K562 (cell line): ENCODE data around the gene APBA2. TPM values are rescaled to one million over a fixed set of nuclear protein-coding genes. Genes with fewer than 3 reads are reported as not detected.

ENCODE experiments used
- ATAC-seq: fragments of 200-7000 bp; cut with Tn5 transposase; 3 replicates; pipeline ENCODE4 v1.9.1; 2020; ENCODE audit warnings: moderate library complexity
- BruUV-seq: library from RNA; stranded (reverse); fragments of 400-500 nt; replicated peaks from 2 replicates; lab custom pipeline; 2021; lab: Mats Ljungman, UMichigan
- CTCF ChIA-PET: fragments of 300-600 bp; formaldehyde crosslinking; extraction: SDS; loops from one replicate; lab custom pipeline; 2021; ENCODE audit warnings: low intra/inter-chr PET ratio; lab: Yijun Ruan, JAX
- POLR2A ChIA-PET: fragments of 300-600, 350-650 bp; sonication (Branson Sonifier 250); formaldehyde crosslinking; extraction: SDS; loops from one replicate; lab custom pipeline; 2021; ENCODE audit warnings: antibody characterized with exemption, inconsistent platforms; lab: Yijun Ruan, JAX
- DNase-seq, 4 experiments: peaks; one replicate each; pipeline versions ENCODE4 v3.0.0 to v3.0.0-alpha.2; 2011 to 2018; ENCODE audit warnings: low spot score in 3 of 4, mixed read lengths in 3 of 4; ENCODE audit errors: extremely low read depth in 1 of 4
- FAIRE-seq: peaks from 2 replicates; lab custom pipeline; 2011; peaks lifted over from hg19 to GRCh38; lab: Jason Lieb, UNC
- H2AFZ ChIP-seq: 2 replicates; pipeline ENCODE4 v1.6.0; 2011; ENCODE audit warnings: low read depth, low read length, control low read depth, inconsistent platforms
- H3K27ac ChIP-seq: fragments of 200-600 bp; 3 replicates; pipeline ENCODE4 v1.8.0; 2011; ENCODE audit warnings: low read depth, mild to moderate bottlenecking, control low read depth, inconsistent platforms, low read length, moderate library complexity, mixed read lengths; ENCODE audit errors: extremely low read depth
- H3K27me3 ChIP-seq, 2 experiments: fragments of 300-600 bp in 1 of 2; 2 replicates in 1 of 2; 3 replicates in 1 of 2; pipeline versions ENCODE4 v1.6.0 to v1.8.0; 2011; ENCODE audit warnings: inconsistent platforms in 2 of 2, low read length in 2 of 2, mild to moderate bottlenecking in 1 of 2, mixed read lengths in 1 of 2, moderate library complexity in 1 of 2; ENCODE audit not compliant: control insufficient read depth in 2 of 2, insufficient read depth in 2 of 2
- H3K36me3 ChIP-seq: fragments of 300-600 bp; 3 replicates; pipeline ENCODE4 v1.8.0; 2011; ENCODE audit warnings: mild to moderate bottlenecking, low read length, inconsistent platforms; ENCODE audit not compliant: control insufficient read depth, insufficient read depth
- H3K4me1 ChIP-seq, 2 experiments: fragments of 200-600 bp in 1 of 2; replicated peaks in 1 of 2; 2 replicates in 1 of 2; 3 replicates in 1 of 2; pipeline versions ENCODE4 v1.5.1 to v1.8.0; 2011; ENCODE audit warnings: inconsistent platforms in 2 of 2, low read length in 2 of 2, mild to moderate bottlenecking in 1 of 2, mixed read lengths in 1 of 2, moderate library complexity in 1 of 2; ENCODE audit not compliant: control insufficient read depth in 2 of 2, insufficient read depth in 2 of 2
- H3K4me2 ChIP-seq: 2 replicates; pipeline ENCODE4 v1.6.1; 2011; ENCODE audit warnings: low read length, control low read depth, inconsistent platforms, mixed read lengths; ENCODE audit not compliant: insufficient read depth
- H3K4me3 ChIP-seq: fragments of 200-600 bp; sonication (generic), shearing (Covaris generic); 2 replicates; pipeline ENCODE4 v1.5.1; 2016; ENCODE audit warnings: control low read depth, inconsistent platforms
- H3K79me2 ChIP-seq: fragments of 200-600 bp; 3 replicates; pipeline ENCODE4 v1.8.0; 2011; ENCODE audit warnings: low read length, inconsistent platforms; ENCODE audit not compliant: control insufficient read depth, insufficient read depth
- H3K9ac ChIP-seq, 2 experiments: 2 replicates each; pipeline versions ENCODE4 v1.6.0 to v1.6.1; 2011; ENCODE audit warnings: low read depth in 2 of 2, low read length in 2 of 2, control low read depth in 1 of 2, inconsistent platforms in 1 of 2, mild to moderate bottlenecking in 1 of 2, mixed read lengths in 1 of 2; ENCODE audit not compliant: insufficient read depth in 1 of 2
- H3K9me1 ChIP-seq: one replicate; pipeline ENCODE4 v1.6.0; 2011; ENCODE audit warnings: inconsistent platforms, mild to moderate bottlenecking, low read length, moderate library complexity; ENCODE audit not compliant: control insufficient read depth, insufficient read depth
- H3K9me3 ChIP-seq: replicated peaks from 2 replicates; pipeline ENCODE4 v1.5.1; 2011; ENCODE audit warnings: low read depth, low read length, inconsistent platforms; ENCODE audit not compliant: control insufficient read depth, insufficient read depth
- H4K20me1 ChIP-seq: replicated peaks from 2 replicates; pipeline ENCODE4 v1.6.1; 2011; ENCODE audit warnings: low read length, inconsistent platforms, mixed read lengths; ENCODE audit not compliant: control insufficient read depth, insufficient read depth
- ARID3A ChIP-seq: IDR thresholded peaks from 2 replicates; pipeline ENCODE4 v1.6.1; 2012; ENCODE audit warnings: low read depth, low read length, improper control_type of control experiment, borderline replicate concordance
- BRD4 ChIP-seq: fragments of 200-600 bp; sonication (generic); IDR thresholded peaks from 2 replicates; pipeline ENCODE4 v1.6.1; 2017; ENCODE audit warnings: inconsistent platforms
- CC2D1A ChIP-seq: fragments of 450-650 bp; IDR thresholded peaks from 2 replicates; pipeline ENCODE4 v1.6.1; 2017; ENCODE audit warnings: mild to moderate bottlenecking
- CREB3L1 ChIP-seq: fragments of 450-650 bp; IDR thresholded peaks from 2 replicates; pipeline ENCODE4 v1.6.1; 2014; ENCODE audit warnings: low read depth, mild to moderate bottlenecking, moderate library complexity, borderline replicate concordance
- HMGN3 ChIP-seq: IDR thresholded peaks from 2 replicates; pipeline ENCODE4 v1.6.1; 2011; ENCODE audit warnings: borderline replicate concordance, low read depth, mild to moderate bottlenecking, mixed read lengths, low read length; ENCODE audit not compliant: insufficient read length; ENCODE audit errors: extremely low read depth
- HSF4 ChIP-seq: fragments of 250-450 bp; sonication (Bioruptor Pico); IDR thresholded peaks from 2 replicates; pipeline ENCODE4 v2.1.2; 2022; ENCODE audit warnings: mild to moderate bottlenecking, moderate library complexity, borderline replicate concordance
- IFI16 ChIP-seq: fragments of 250-450 bp; sonication (Bioruptor Pico); IDR thresholded peaks from 2 replicates; pipeline ENCODE4 v2.1.2; 2022; ENCODE audit warnings: mild to moderate bottlenecking, inconsistent platforms
- RBBP5 ChIP-seq: fragments of 200-600 bp; sonication (generic); IDR thresholded peaks from 2 replicates; pipeline ENCODE4 v1.6.1; 2012; ENCODE audit warnings: borderline replicate concordance, mild to moderate bottlenecking, low read length, control low read depth, inconsistent platforms; ENCODE audit not compliant: insufficient read depth, poor library complexity, severe bottlenecking
- RBM15 ChIP-seq: fragments of 200-400 bp; formaldehyde crosslinking; IDR thresholded peaks from 2 replicates; pipeline ENCODE4 v1.6.1; 2018; ENCODE audit warnings: mild to moderate bottlenecking, low read length, moderate library complexity; ENCODE audit not compliant: insufficient read depth
- THAP12 ChIP-seq: fragments of 250-450 bp; sonication (Bioruptor Pico); IDR thresholded peaks from 2 replicates; pipeline ENCODE4 v1.9.0; 2021; ENCODE audit warnings: mild to moderate bottlenecking, inconsistent platforms
- ZFX ChIP-seq: sonication (generic); formaldehyde crosslinking; IDR thresholded peaks from 2 replicates; pipeline ENCODE4 v1.8.0; 2022; ENCODE audit warnings: mild to moderate bottlenecking, missing genetic modification reagents, moderate library complexity
- ZNF280B ChIP-seq: fragments of 250-450 bp; sonication (Bioruptor Pico); IDR thresholded peaks from 2 replicates; pipeline ENCODE4 v1.5.1; 2021; ENCODE audit warnings: mild to moderate bottlenecking
- WGBS: fragments of 100-300 bp; shearing (Covaris generic); methylation state at CpG from one replicate; pipeline ENCODE4 v1.1.6; 2016; ENCODE audit warnings: low coverage, mixed read lengths; ENCODE audit not compliant: insufficient coverage; ENCODE audit errors: missing lambda C conversion rate; 5-methylcytosine and 5-hydroxymethylcytosine counted together
- in situ Hi-C: fragments of 300-500 bp; cut with MboI; formaldehyde crosslinking; loops from 4 replicates; pipeline ENCODE4 v1.15.0; 2018; ENCODE audit warnings: inconsistent platforms, mixed read lengths
- intact Hi-C: fragments of 100-400 bp; cut with micrococcal nuclease; formaldehyde crosslinking; loops from 2 replicates; pipeline ENCODE4 v1.14.2; 2022
- polyA plus RNA-seq, 8 experiments: library from polyadenylated mRNA; depleted of rRNA in 4 of 8; stranded (reverse) in 5 of 8; unstranded in 3 of 8; fragments of >200 nt; fragmentation: Nextera tagmentation in 2 of 8; fragmentation: Illumina TruSeq in 1 of 8; extraction: Ambion mirVana in 2 of 8; extraction: Trizol in 1 of 8; gene quantifications; 2 replicates each; pipeline versions ENCODE4 v1.2.1 to v1.2.3, GENCODE V29; 2011 to 2014; ENCODE audit warnings: inconsistent platforms in 1 of 8, missing spikeins in 1 of 8
- total RNA-seq, 7 experiments: library from RNA; depleted of rRNA in 6 of 7; stranded (reverse); fragments of >200 nt in 6 of 7; fragmentation: Illumina TruSeq in 2 of 7; extraction: Trizol in 2 of 7; gene quantifications; 2 replicates each; pipeline versions ENCODE4 v1.2.1 to v1.2.3, GENCODE V29; 2011 to 2021; ENCODE audit warnings: low replicate concordance in 1 of 7

The APBA2 gene
- total and polyA plus RNA-seq, 9 of the 15 experiments (the other 6 are each of a cell fraction or from before 2014, with no cell fraction given): 0.24 to 40.9 (median 25.2) TPM

GRCh38 chr15:28982886-28983285 lies 97.1 kb downstream of the APBA2 start:
- H3K9me3 ChIP-seq: no peaks in the 10 kb centered on the region
- H3K36me3 ChIP-seq: no peaks in the 10 kb centered on the region
- no peaks in the 10 kb centered on the region for H3K9me1 ChIP-seq
- POLR2A ChIA-PET: no interaction called here
- no peak overlapping the region for H3K4me3 ChIP-seq
- CTCF ChIA-PET: no interaction called here
- FAIRE-seq: no peak
- in situ Hi-C loops (no loop called here), intact Hi-C loops (loop anchor here (1.0 kb wide), 1 partner anchor 107 kb away; no protein-coding TSS in a partner anchor)
- no peak for ATAC-seq
- WGBS: 92% methylated on average over 6 of the region's 6 CpGs
- no peak overlapping the region for H3K9ac ChIP-seq
- H3K4me1 ChIP-seq: peaks cover 4 to 20% of the 10 kb centered on the region in 2 experiments; a peak in 3 of 5 replicates
- no peak overlapping the region for H3K27ac ChIP-seq
- no peak overlapping the region for H2AFZ ChIP-seq
- 0 out of 3 replicates have a peak, but pooled peaks cover 4% of the 10 kb centered on the region for H3K79me2 ChIP-seq
- peaks cover 12% of the 10 kb centered on the region; the same call in 1 of the 2 replicates for H4K20me1 ChIP-seq
- BruUV-seq: no TSS peak
- no peak overlapping the region for H3K4me2 ChIP-seq
- DNase-seq: no peak
- no peaks in the 10 kb centered on the region for H3K27me3 ChIP-seq
- TF ChIP-seq RBBP5 (no peak), ARID3A (no peak), IFI16 (no peak), CREB3L1 (no peak), BRD4 (no peak), HSF4 (no peak), RBM15 (no peak), CC2D1A (no peak), ZNF280B (no peak), ZFX (no peak), HMGN3 (no peak), THAP12 (CRISPR knock-in tag) (no peak)
